CD14-positive monocyte (primary cell): ENCODE data around the gene AGAP1. TPM values are rescaled to one million over a fixed set of nuclear protein-coding genes. Genes with fewer than 3 reads are reported as not detected.

Source experiments
- DNase-seq, 3 donors: peaks; one replicate each; pipeline ENCODE4 v3.0.0-alpha.2; 2011 to 2022
- H2AFZ ChIP-seq: 2 replicates; pipeline ENCODE4 v1.6.0; 2012; ENCODE audit warnings: mild to moderate bottlenecking, low read depth, low read length, inconsistent platforms; ENCODE audit not compliant: insufficient read depth, poor library complexity, severe bottlenecking
- H3K27ac ChIP-seq, 2 donors: 1 replicate in 1 of 2; 2 replicates in 1 of 2; pipeline ENCODE4 v1.5.1; 2012 to 2013; ENCODE audit warnings: low read length in 2 of 2, control low read depth in 1 of 2, inconsistent platforms in 1 of 2, low read depth in 1 of 2, mild to moderate bottlenecking in 1 of 2
- H3K27me3 ChIP-seq, 2 donors: one replicate each; pipeline versions ENCODE4 v1.6.0 to v1.6.1; 2011 to 2013; ENCODE audit warnings: low read length in 2 of 2; ENCODE audit not compliant: control insufficient read depth in 2 of 2, insufficient read depth in 2 of 2
- H3K36me3 ChIP-seq, 2 donors: replicated peaks in 1 of 2; 1 replicate in 1 of 2; 2 replicates in 1 of 2; pipeline versions ENCODE4 v1.5.1 to v1.6.1; 2012 to 2013; ENCODE audit warnings: low read length in 2 of 2, control low read depth in 1 of 2, inconsistent platforms in 1 of 2, mild to moderate bottlenecking in 1 of 2; ENCODE audit not compliant: insufficient read depth in 2 of 2, control insufficient read depth in 1 of 2
- H3K4me1 ChIP-seq, 2 donors: 1 replicate in 1 of 2; 2 replicates in 1 of 2; pipeline versions ENCODE4 v1.5.1 to v1.6.1; 2012 to 2013; ENCODE audit warnings: low read length in 2 of 2, control low read depth in 1 of 2, inconsistent platforms in 1 of 2, mild to moderate bottlenecking in 1 of 2, moderate library complexity in 1 of 2; ENCODE audit not compliant: insufficient read depth in 2 of 2, control insufficient read depth in 1 of 2
- H3K4me2 ChIP-seq: replicated peaks from 2 replicates; pipeline ENCODE3; 2012; ENCODE audit warnings: low read length, moderate library complexity, mild to moderate bottlenecking; ENCODE audit not compliant: poor library complexity, severe bottlenecking; ENCODE audit errors: extremely low read depth
- H3K4me3 ChIP-seq, 3 experiments: fragments of 200-600 bp in 1 of 3; sonication (generic) in 1 of 3; replicated peaks in 1 of 3; 1 replicate in 2 of 3; 2 replicates in 1 of 3; pipeline ENCODE4 v1.5.1; 2011 to 2013; ENCODE audit warnings: low read length in 3 of 3, mild to moderate bottlenecking in 3 of 3, control low read depth in 2 of 3, low read depth in 2 of 3, inconsistent platforms in 1 of 3, moderate library complexity in 1 of 3
- H3K79me2 ChIP-seq: 2 replicates; pipeline ENCODE4 v1.6.0; 2012; ENCODE audit warnings: mild to moderate bottlenecking, control low read depth, inconsistent platforms, low read length, moderate library complexity; ENCODE audit not compliant: insufficient read depth
- H3K9ac ChIP-seq: 2 replicates; pipeline ENCODE4 v1.6.0; 2017; ENCODE audit warnings: low read length, mild to moderate bottlenecking; ENCODE audit not compliant: insufficient read depth, poor library complexity, severe bottlenecking
- H3K9me3 ChIP-seq, 2 donors: replicated peaks in 1 of 2; 1 replicate in 1 of 2; 2 replicates in 1 of 2; pipeline versions ENCODE4 v1.5.1 to v1.6.1; 2012 to 2013; ENCODE audit warnings: low read length in 2 of 2, control low read depth in 1 of 2; ENCODE audit not compliant: control insufficient read depth in 1 of 2, insufficient read depth in 1 of 2
- H4K20me1 ChIP-seq: 2 replicates; pipeline ENCODE4 v1.6.0; 2012; ENCODE audit warnings: mild to moderate bottlenecking, low read length, control low read depth, moderate library complexity; ENCODE audit not compliant: insufficient read depth
- H3K27ac Mint-ChIP-seq, 7 donors: one replicate each; pipeline ENCODE4 v1.8.0; 2020; ENCODE audit warnings: mild to moderate bottlenecking in 7 of 7, mixed read lengths in 7 of 7, moderate library complexity in 6 of 7, inconsistent platforms in 2 of 7
- H3K27me3 Mint-ChIP-seq, 3 donors: one replicate each; pipeline ENCODE4 v1.8.0; 2021 to 2022; ENCODE audit warnings: low read depth in 3 of 3, mild to moderate bottlenecking in 3 of 3, mixed read lengths in 3 of 3, moderate library complexity in 3 of 3, inconsistent platforms in 1 of 3
- H3K36me3 Mint-ChIP-seq, 2 donors: one replicate each; pipeline ENCODE4 v1.8.0; 2020; ENCODE audit warnings: mixed read lengths in 2 of 2, inconsistent platforms in 1 of 2, mild to moderate bottlenecking in 1 of 2
- H3K4me1 Mint-ChIP-seq: one replicate; pipeline ENCODE4 v1.8.0; 2020; ENCODE audit warnings: mild to moderate bottlenecking, mixed read lengths
- H3K4me3 Mint-ChIP-seq, 2 donors: one replicate each; pipeline ENCODE4 v1.8.0; 2020; ENCODE audit warnings: mild to moderate bottlenecking in 2 of 2, mixed read lengths in 2 of 2, moderate library complexity in 1 of 2
- H3K9me3 Mint-ChIP-seq, 7 donors: one replicate each; pipeline ENCODE4 v1.8.0; 2020 to 2022; ENCODE audit warnings: mixed read lengths in 7 of 7, mild to moderate bottlenecking in 6 of 7, moderate library complexity in 6 of 7, inconsistent platforms in 2 of 7
- WGBS: methylation state at CpG from one replicate; pipeline ENCODE4 v1.1.5; 2013; ENCODE audit warnings: missing lambda C conversion rate; ENCODE audit not compliant: insufficient coverage; 5-methylcytosine and 5-hydroxymethylcytosine counted together
- intact Hi-C, 2 donors: fragments of 100-400 bp; cut with micrococcal nuclease; formaldehyde crosslinking; loops; one replicate each; pipeline versions ENCODE4 v1.15.0 to v1.15.1; 2023
- polyA plus RNA-seq, 3 donors: library from polyadenylated mRNA; depleted of rRNA in 1 of 3; unstranded in 2 of 3; stranded (reverse) in 1 of 3; fragments of 300-500 nt in 2 of 3; fragments of >200 nt in 1 of 3; fragmentation: Illumina TruSeq in 2 of 3; gene quantifications; 1 replicate in 2 of 3; 2 replicates in 1 of 3; pipeline ENCODE4 v1.2.3, GENCODE V29; 2012 to 2021
- TF ChIP-seq, protein P1 (sequence below): fragments of 200-600 bp; IDR thresholded peaks from one replicate; pipeline ENCODE4 v1.8.0; 2022; ENCODE audit warnings: antibody characterized with exemption, mild to moderate bottlenecking

The AGAP1 gene
- polyA plus RNA-seq, 3 donors = 0.12 TPM; not detected in 2

DNA sequence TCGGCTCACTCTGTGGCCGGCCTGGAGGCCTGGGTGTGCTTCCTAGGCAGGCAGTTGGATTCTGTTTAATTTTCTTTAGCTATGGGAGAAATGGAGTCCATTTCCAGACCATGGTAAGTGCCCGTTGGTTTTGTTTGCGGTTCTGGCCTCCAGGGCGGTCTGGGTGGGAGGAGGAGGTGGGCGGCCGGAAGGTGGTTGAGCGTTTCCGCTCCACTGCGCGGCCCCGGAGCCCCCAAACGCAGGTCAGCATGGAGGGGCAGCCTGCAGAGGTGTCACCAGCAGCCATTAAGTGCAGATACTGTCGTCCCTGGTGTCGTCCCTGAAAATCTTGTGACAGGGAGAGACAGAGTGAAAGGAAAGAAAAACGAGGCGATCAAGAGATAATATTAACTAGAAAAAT, 370.5 kb downstream of the AGAP1 start:
- no peak for DNase-seq
- peak overlapping the region in 1 of 2 donors; percentile 23 for H3K4me3 Mint-ChIP-seq
- peaks cover 18 to 23% (median 19%) of the 10 kb centered on the region in 3 donors for H3K27me3 Mint-ChIP-seq
- peaks cover 0 to 14% of the 10 kb centered on the region in 2 donors for H3K27me3 ChIP-seq
- no peak overlapping the region for H3K9ac ChIP-seq
- H3K4me3 ChIP-seq = no peak overlapping the region
- 100% methylated on average over 2 of the region's 17 CpGs for WGBS
- H3K9me3 Mint-ChIP-seq = peaks cover 0 to 7% (median 0%) of the 10 kb centered on the region in 7 donors
- TF ChIP-seq, protein P1, sequence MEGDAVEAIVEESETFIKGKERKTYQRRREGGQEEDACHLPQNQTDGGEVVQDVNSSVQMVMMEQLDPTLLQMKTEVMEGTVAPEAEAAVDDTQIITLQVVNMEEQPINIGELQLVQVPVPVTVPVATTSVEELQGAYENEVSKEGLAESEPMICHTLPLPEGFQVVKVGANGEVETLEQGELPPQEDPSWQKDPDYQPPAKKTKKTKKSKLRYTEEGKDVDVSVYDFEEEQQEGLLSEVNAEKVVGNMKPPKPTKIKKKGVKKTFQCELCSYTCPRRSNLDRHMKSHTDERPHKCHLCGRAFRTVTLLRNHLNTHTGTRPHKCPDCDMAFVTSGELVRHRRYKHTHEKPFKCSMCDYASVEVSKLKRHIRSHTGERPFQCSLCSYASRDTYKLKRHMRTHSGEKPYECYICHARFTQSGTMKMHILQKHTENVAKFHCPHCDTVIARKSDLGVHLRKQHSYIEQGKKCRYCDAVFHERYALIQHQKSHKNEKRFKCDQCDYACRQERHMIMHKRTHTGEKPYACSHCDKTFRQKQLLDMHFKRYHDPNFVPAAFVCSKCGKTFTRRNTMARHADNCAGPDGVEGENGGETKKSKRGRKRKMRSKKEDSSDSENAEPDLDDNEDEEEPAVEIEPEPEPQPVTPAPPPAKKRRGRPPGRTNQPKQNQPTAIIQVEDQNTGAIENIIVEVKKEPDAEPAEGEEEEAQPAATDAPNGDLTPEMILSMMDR = no peak
- no peak overlapping the region for H3K27ac Mint-ChIP-seq
- H3K4me1 Mint-ChIP-seq = no peaks in the 10 kb centered on the region
- H3K27ac ChIP-seq = no peak overlapping the region
- H2AFZ ChIP-seq = no peak overlapping the region
- no peaks in the 10 kb centered on the region for H3K36me3 ChIP-seq
- no peak overlapping the region for H3K4me2 ChIP-seq
- H3K79me2 ChIP-seq = no peaks in the 10 kb centered on the region
- H3K36me3 Mint-ChIP-seq = no peaks in the 10 kb centered on the region
- H3K4me1 ChIP-seq = no peaks in the 10 kb centered on the region
- intact Hi-C loops = no loop called here
- H4K20me1 ChIP-seq = no peaks in the 10 kb centered on the region
- H3K9me3 ChIP-seq = no peaks in the 10 kb centered on the region

DNA sequence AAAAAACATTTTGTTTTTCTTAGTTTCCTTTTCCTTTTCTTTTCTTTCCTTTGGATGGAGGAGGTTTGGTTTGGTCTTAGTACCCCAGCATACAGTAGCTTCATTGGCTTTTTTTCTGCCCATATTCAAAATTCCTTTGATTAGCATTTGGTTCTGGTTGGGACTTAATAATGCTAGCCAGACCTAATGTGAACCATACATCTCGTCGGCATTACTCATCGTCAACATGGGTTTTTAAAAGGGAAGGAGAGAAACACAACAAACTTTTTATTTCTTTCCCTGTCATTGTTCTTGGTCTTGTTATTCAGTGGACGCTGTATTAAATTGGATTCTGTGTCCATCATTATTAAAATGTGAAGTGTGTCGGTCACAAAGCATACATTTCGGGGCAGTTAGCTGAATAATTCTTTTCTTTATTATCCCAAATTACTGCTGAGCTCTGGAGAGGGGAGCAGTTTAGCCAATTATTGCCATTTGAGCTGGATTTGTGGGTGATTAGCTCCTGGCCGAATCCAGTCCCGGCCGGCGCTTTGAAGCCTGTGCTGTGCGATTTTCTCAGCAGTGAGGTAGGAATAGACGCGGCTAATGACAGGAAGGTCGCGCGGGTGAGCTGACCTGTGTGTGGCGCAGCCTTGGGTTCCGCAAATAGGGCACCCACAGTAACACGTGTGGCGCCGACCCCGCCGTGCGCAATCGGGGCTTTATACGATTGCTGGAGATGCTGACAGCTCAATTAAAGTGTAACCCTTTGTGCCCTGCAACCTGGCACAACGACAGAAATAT, 371.1 kb downstream of the AGAP1 start:
- Histone ChIP-seq H2AFZ (no peak overlapping the region), H3K9ac (no peak overlapping the region), H3K27ac (no peak overlapping the region), H3K36me3 (no peaks in the 10 kb centered on the region), H3K27me3 (peaks cover 0 to 14% of the 10 kb centered on the region in 2 donors), H3K79me2 (no peaks in the 10 kb centered on the region), H4K20me1 (no peaks in the 10 kb centered on the region), H3K9me3 (peaks cover 0 to 5% of the 10 kb centered on the region in 2 donors), H3K4me2 (no peak overlapping the region), H3K4me3 (no peak overlapping the region), H3K4me1 (no peaks in the 10 kb centered on the region)
- TF ChIP-seq, protein P1 = no peak
- intact Hi-C loops = no loop called here
- Mint-ChIP-seq H3K9me3 (peaks cover 0 to 9% (median 3%) of the 10 kb centered on the region in 7 donors), H3K36me3 (no peaks in the 10 kb centered on the region), H3K4me3 (peak overlapping the region in 1 of 2 donors; percentile 23), H3K4me1 (no peaks in the 10 kb centered on the region), H3K27me3 (peaks cover 18 to 23% (median 19%) of the 10 kb centered on the region in 3 donors), H3K27ac (no peak overlapping the region)
- 43% methylated on average over 20 of the region's 27 CpGs for WGBS
- no peak for DNase-seq
